A549 (cell line): Measurements from ENCODE around the gene PROSER3.

Experiments used
- JUN ChIP-seq, 2 experiments: fragments of >200 bp; sonication (Bioruptor Twin); formaldehyde crosslinking; IDR thresholded peaks; 2 replicates in 1 of 2; 3 replicates in 1 of 2; pipeline ENCODE4 v1.6.1; 2016 to 2017
- TF ChIP-seq, protein P1 (sequence below): fragments of >200 bp; sonication (Bioruptor Twin); formaldehyde crosslinking; IDR thresholded peaks from 3 replicates; pipeline ENCODE4 v1.5.1; 2016

DNA sequence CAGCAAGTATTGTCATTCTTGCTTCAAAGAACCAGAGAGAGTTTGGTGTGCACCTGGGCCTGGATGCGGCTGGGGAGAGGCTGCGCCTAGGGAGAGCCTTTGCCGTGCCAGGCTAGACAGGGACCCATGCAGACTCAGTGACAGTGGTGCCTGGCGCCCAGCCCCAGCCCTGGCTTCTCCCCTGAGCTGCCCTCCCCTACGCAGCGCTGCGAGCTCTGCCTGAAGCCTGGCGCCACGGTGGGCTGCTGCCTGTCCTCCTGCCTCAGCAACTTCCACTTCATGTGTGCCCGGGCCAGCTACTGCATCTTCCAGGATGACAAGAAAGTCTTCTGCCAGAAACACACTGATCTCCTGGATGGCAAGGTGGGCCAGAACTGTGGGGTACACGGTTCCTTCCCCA, 28.2 kb upstream of the PROSER3 start:
- TF ChIP-seq, protein P1, sequence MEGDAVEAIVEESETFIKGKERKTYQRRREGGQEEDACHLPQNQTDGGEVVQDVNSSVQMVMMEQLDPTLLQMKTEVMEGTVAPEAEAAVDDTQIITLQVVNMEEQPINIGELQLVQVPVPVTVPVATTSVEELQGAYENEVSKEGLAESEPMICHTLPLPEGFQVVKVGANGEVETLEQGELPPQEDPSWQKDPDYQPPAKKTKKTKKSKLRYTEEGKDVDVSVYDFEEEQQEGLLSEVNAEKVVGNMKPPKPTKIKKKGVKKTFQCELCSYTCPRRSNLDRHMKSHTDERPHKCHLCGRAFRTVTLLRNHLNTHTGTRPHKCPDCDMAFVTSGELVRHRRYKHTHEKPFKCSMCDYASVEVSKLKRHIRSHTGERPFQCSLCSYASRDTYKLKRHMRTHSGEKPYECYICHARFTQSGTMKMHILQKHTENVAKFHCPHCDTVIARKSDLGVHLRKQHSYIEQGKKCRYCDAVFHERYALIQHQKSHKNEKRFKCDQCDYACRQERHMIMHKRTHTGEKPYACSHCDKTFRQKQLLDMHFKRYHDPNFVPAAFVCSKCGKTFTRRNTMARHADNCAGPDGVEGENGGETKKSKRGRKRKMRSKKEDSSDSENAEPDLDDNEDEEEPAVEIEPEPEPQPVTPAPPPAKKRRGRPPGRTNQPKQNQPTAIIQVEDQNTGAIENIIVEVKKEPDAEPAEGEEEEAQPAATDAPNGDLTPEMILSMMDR = no peak
- no peak; a peak in 1 of 5 replicates for TF ChIP-seq JUN (IDR thresholded peaks at IDR 0.05)
